Stimulated activated CD4-positive, alpha-beta T cell treated with anti-CD3 and anti-CD28 coated beads, Interleukin-12 subunit alpha, Interleukin-12 subunit beta, amount 100 ng/mL, for 24 hours (primary cell): ENCODE data around the gene COL25A1.
"Not testable (repeated sequence)": the region's sequence is repeated elsewhere in the genome, so short reads cannot be mapped to it uniquely, and the experiment has no call there.

Experiments used
- DNase-seq, 2 experiments: peaks; one replicate each; pipeline ENCODE4 v3.0.0-alpha.2; 2020; ENCODE audit warnings: low read depth in 2 of 2

COL25A1 gene

GRCh38 chr4:109169170-109169569 is 133.3 kb downstream of the COL25A1 start:
- no peak for DNase-seq

- DNase-seq: no peak
Observed at GRCh38 chr4:109166586-109166985, 135.9 kb downstream of the COL25A1 start.

- no peak for DNase-seq
Observed at GRCh38 chr4:109166126-109166525, 136.3 kb downstream of the COL25A1 start.

DNA sequence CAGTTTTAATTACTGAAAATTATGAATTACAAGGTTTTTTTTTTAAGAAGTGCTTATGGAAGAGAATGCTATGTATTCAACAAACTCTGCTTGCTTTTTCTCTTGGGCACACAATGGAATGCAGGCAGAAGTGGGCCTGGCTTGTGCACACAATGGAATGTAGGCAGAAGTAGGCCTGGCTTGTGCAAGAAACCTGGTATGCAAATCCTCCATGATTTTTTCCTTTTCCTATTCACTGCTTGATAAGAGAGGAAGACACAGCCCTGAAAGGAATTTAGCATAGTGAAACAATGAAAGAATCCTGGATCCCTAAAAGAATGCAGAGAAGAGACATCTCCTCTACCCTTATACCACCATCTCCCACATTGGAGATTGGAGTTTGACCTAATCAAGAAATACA is 138.4 kb downstream of the COL25A1 start:
- DNase-seq: no peak

DNA sequence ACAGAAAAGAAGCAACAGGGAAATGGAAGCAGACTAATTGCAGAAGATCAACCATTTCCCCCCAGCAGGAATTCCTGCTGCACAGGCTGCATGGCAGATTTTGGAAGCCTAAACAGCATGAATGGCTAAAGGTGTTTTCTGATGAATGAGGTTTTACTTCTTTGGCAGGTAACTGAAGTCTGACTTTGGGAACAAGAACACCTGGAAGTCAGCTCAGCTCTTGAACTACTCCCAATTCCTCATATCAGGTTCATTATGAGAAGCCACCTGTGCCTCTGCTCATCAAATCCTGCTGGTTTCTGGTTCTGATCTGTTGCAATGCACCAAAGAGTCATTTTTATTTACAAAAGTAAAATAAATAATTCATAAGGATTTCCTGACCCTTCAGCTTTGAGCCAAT is 139.0 kb downstream of the COL25A1 start:
- no peak for DNase-seq

DNA sequence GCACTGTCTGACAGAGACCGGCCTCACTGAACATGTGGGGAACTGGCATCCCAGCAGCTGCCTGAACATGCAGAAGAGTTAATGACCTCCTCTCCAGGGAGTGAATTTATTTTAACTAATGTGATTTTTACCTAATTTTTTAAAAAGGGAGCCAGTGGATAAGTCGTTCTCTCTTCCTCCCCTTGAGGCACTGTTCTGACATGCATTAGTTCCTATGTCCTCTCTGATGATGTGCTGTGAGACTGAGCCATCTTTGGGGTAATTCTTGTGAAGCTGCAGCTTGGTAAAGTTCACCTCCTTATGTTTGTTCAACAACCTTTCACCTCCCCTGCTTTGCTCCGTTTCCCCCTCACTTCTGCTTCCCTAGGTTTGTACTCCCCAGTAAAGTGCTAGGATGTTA is 139.7 kb downstream of the COL25A1 start:
- DNase-seq: no peak

DNA sequence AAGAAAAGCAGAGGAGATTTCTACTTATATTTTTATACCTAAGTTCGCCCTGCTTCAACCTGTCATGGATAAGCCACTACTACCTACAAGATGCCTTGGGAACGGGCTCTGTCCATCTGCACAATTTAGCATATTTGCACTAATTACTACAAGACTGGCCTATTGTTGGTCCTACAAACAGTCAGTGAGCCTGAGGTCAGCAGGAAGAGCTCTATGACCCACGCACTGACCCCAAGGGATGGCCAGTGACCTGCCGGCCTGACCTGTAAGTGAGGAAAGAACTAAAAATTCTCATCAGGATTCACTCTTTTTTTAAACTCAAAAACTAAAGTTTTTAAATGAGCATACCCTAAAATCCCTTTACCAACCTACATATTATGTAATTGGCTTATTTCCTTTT is 142.0 kb downstream of the COL25A1 start:
- no peak for DNase-seq

- DNase-seq: no peak
Observed at GRCh38 chr4:109157696-109158095, 144.8 kb downstream of the COL25A1 start.

- no peak for DNase-seq
Observed at GRCh38 chr4:109157205-109157604, 145.3 kb downstream of the COL25A1 start.

- DNase-seq: no peak
Observed at GRCh38 chr4:109156356-109156755, 146.1 kb downstream of the COL25A1 start.

DNA sequence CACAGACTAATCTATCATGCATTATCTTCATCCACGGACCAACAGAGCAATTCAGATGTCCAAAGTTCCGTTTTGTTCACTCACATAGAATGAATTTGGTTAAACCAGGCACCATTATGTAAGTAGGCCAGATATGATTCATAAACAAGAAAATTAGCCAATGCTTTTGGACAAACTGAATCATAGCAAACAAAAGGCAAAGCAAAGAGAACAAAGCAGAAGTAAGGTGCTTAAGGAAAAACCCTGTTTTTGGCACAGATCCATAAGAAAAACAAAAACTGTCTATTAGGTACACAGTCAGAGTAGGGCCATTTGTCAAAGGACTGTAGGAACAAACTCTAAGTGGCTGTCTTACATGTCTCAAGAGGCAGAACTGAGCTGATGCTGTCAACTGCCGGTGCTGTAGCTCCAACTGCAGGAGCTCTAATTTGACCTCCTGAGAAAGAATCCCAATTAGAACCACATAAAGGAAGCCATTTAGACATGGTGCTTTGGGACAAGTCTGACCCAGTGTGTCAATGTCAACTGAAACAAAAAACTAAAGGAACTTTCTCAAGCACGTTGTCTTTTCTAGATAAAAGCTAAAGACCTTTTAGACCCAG is 146.7 kb downstream of the COL25A1 start:
- no peak for DNase-seq

GRCh38 chr4:109155084-109155483 is 147.4 kb downstream of the COL25A1 start:
- DNase-seq: no peak

DNA sequence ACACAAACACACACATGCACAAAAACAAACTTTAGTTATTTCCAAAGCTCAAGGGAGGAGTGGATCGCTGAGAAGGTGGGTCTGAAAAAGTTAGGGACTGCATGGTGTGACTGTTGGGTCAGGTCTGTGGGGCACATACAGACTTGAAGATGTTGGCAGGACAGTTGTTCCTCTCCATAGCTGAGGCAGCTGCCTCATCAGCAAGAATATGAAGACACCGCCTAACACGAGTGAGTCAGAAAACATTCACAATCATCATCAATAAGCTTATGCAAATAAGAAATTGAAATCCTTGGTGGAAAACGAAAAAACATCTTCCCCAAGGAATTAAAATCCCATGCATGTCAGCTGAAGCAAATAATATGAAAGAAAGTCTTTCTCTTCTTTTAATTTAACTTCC is 148.0 kb downstream of the COL25A1 start:
- DNase-seq: no peak

GRCh38 chr4:109149836-109150235 is 152.6 kb downstream of the COL25A1 start:
- no peak for DNase-seq

DNA sequence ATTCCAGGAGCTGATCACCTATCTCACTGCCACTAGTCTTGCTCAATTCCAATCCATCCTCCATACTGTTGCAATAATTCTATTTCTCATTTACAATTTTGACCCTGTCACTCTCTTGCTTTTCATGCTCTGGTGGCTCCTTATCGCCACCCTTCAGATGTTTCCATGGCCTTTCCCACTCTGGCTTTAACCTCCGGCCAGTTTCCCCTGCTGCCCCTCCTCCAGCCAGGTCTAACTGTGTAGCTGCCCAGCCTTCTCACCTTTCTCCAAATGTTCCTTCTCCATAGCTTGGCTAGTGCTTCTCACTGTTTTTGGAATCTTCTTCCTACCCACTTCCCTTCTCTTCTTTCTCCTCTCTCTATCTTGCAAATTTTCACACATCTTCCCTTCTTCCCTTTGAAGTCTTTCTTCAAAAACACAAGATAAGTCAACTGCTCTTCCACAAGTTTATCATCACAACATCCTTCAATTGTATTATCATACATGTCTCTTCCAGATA is 153.8 kb downstream of the COL25A1 start:
- no peak for DNase-seq

- DNase-seq: no peak
Observed at GRCh38 chr4:109147135-109147534, 155.3 kb downstream of the COL25A1 start.

DNA sequence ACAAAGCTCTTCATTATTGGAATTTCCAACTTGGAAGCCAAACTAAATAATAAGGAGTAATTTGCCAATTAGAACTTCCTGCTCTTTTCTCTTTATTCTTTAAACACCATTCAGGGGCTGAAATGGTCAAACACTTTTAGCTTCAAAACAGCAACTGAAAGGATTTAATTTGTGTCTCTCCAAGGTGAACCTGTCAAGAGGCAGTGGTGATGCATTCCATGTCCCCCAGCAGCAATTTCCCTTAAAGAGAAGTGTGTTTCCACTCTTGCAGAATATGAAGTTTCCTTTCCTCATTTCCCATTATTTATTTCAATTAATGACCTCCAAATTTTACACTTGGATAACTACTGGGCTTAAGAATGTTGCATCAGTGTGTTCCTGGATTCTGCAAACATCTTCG is 156.0 kb downstream of the COL25A1 start:
- no peak for DNase-seq

DNA sequence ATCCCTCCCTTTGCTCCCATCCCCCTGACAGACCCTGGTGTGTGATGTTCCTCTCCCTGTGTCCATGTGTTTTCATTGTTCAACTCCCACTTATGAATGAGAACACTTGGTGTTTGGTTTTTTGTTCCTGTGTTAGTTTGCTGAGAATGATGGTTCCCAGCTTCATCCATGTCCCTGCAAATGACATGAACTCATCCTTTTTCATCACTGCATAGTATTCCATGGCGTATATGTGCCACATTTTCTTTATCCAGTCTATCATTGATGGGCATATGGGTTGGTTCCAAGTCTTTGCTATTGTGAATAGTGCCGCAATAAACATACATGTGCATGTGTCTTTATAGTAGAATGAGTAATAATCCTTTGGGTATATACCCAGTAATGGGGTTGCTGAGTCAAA is 164.3 kb downstream of the COL25A1 start:
- DNase-seq: not testable (repeated sequence)

DNA sequence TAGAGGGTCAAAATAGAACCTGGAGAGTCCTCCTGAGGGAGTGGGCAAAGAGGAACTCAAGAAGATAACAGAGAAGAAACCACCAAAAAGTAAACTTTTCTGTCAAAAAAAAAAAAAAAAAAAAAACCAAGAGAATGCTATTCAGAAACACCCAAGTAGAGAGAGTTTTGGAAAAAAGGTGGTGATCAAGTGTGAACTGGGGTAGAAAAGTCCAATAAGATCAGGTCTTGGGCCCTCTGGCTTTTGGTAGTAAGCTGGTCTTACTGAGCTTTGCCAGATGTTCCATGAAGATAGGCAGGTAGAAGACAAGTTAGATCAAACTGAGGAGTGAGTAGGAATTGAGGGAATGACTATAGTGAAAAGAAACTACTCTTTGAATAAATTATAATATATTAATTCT is 167.5 kb downstream of the COL25A1 start:
- no peak for DNase-seq

DNA sequence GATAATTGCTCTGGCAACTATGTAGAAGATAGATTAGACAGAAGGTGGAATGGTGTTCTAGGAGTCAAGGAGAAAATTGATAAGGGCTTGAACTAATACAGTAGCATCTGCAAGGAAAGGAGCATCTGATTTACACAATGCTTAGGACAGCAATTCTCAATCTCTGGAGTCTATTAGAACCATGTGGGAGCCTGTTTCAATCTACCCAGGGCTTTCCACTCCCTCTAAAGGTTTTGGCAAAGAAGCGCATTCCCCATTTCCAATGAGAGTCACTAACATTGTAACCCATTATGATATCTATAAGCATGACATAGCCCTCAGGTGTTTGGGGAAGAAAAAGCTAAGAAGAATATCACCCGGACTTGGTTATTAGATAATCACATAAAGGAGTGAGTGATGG is 168.2 kb downstream of the COL25A1 start:
- no peak for DNase-seq

DNA sequence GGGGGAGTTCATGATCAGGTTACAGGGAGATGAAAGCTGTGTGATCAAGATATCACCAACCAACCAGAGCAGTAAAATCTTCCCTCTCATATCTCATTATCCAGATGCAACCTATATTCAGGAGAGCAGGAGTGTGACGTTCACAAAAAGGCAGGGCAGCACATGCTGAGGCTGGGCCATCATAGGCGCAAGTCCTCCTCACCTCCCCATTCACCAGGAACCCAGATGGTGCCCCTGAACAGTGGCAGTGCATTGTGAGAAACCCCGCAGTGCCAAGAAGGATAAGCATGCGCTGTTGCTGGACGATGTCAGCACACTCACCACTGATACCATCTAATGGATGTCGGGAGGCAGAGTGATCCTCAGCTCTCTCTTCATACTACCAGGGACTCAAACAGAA is 170.9 kb downstream of the COL25A1 start:
- DNase-seq: no peak

- no peak for DNase-seq
Observed at GRCh38 chr4:109128589-109128988, 173.9 kb downstream of the COL25A1 start.

GRCh38 chr4:109127866-109128265 is 174.6 kb downstream of the COL25A1 start:
- DNase-seq: no peak

GRCh38 chr4:109126856-109127255 is 175.6 kb downstream of the COL25A1 start:
- no peak for DNase-seq
